Fibroblast of skin of left quadriceps (primary cell): Measurements from ENCODE around the gene C12orf60.
"Not testable (repeated sequence)": the region's sequence is repeated elsewhere in the genome, so short reads cannot be mapped to it uniquely, and the experiment has no call there.

Experiments used
- DNase-seq, 2 experiments: peaks; one replicate each; pipeline ENCODE4 v3.0.0-alpha.2; 2013; ENCODE audit warnings: low read depth in 2 of 2

The C12orf60 gene

GRCh38 chr12:14803011-14803829 lies at the start of gene C12orf60, which contains the start of gene WBP11:
TSS of gene C12orf60 (plus strand) at chr12:14803670. CDS start at chr12:14822936, 19,266 bp downstream.
TSS of gene WBP11 (minus strand) at chr12:14803478. CDS start at chr12:14801383, 2,095 bp downstream.
- DNase-seq = peak; percentile 98

DNA sequence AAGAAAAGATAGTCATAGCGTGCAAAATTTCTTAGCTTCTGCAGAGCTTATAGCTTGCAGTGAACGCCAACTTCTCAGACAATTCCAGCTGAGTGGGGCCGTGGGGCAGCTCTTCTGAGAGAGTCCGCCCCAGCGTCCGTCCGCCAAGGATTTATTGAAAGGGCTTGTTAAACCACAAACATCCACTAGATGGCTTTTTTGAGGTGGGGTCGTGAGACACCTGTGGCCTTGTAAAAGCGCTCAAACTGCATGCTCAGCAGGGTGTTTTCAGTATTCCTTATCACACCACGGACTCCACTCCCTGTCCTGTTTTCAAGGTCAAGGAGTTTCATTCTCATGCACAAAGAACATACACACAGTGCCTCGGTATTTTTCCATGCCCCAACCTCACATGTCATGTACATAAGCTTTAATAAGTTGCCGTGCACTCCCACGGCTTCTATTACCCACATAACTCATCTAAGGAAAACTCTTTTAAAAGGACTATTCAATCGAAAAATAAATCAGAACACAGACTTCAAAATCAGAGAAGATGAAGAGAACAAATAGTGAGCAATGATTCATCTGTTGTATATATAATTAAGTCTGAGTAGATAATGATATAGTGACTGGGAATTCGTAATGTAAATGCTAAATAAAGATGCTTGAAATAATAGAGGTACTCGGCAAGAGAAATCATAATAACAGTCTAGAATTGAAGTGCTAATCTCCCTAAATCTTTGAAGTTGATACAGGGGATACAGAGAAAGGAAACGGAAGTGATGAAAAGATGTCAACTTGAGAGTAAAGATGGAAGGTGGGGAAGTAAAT lies 46.9 kb upstream of the C12orf60 start:
- no peak for DNase-seq

DNA sequence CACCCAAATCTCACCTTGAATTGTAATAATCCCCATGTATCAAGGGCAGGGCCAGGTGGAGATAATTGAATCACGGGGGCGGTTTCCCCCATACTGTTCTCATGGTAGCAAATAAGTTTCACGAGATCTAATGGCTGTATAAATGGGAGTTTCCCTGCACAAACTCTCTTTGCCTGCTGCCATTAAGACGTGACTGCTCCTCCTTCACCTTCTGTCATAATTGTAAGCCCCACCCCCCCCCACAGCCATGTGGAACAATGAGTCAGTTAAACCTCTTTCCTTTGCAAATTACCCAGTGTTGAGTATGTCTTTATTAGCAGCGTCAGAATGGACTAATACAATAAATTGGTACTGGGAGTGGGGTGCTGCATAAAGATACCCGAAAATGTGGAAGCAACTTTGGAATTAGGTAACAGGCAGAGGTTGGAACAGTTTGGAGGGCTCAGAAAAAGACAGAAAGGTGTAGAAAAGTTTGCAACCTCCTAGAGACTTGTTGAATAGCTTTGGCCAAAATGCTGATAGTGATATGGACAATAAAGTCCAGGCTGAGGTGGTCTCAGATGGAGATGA lies 43.7 kb upstream of the C12orf60 start:
- not testable (repeated sequence) for DNase-seq

GRCh38 chr12:14765398-14765797 lies 38.1 kb upstream of the C12orf60 start:
- DNase-seq = no peak

GRCh38 chr12:14766020-14766419 lies 37.5 kb upstream of the C12orf60 start:
- not testable (repeated sequence) for DNase-seq

- no peak for DNase-seq
Measured at GRCh38 chr12:14766649-14767215, 36.7 kb upstream of the C12orf60 start.

DNA sequence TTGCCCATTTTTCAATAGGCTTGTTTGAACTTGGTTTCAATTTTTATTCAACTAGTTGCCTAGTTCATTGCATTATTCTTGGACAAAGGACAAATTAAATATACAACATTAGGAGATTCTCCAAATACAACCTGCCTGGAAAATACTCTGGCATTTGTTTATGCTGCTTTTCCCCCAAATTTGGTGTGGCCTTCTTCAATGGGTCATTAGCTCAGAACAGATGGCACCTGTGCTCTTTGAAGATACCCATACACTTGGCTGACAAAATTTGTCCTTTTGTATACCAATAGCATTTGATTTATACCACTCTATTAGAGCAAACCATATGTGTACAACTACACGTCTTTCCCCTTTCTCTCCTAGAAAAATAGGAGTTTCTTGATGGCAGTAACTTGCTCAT lies 35.9 kb upstream of the C12orf60 start:
- DNase-seq = no peak

DNA sequence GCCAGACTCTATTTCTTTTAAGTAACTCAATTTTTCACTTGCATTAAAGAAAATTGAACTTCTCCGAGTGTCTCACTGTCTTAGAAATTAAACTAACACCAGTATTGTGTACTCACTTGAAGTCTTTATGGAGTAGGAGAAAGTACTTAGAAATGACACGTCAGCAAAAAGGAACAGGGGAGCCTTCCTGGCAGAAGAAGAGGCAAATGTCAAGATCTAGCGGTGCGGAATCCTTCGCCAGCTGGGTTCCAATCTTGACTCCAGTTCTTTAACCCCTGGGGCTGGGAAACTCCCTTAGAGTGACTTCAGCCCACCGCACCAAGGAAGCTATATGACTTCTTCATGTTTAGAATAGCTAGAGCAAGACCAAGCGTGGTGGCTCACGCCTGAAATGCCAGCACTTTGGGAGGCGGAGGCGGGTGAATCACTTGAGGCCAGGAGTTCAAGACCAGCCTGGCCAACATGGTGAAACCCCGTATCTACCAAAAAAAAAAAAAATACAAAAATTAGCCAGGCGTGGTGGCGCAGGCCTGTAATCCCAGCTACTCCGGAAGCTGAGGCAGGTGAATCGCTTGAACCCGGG lies 34.6 kb upstream of the C12orf60 start:
- DNase-seq = no peak

GRCh38 chr12:14769466-14769968 lies 34.0 kb upstream of the C12orf60 start:
- DNase-seq = no peak

DNA sequence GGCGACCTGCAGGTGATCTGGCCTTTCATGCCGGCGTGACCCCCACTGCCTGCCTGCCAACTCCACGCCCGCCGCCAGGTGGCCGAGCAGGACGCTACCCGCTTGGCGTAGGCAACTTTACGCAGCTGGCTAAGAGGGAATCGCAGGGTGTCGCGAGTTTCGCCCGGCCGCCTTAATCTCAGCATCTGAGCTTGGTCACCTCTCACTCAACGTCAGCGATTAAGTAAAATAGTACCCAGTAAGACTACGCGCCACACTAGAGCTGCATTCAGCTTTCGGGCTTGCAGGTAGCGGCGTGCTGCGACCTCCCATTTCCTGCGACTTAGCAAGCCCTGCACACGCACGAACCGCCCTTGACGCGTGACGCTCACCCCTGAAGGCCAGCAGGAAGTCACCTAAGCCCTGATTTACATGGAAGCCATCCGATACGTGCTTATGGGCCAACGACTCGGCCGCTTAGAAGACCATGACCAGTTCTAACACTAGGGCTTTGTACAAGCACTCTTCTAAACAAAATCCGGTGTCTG lies 33.4 kb upstream of the C12orf60 start:
- no peak for DNase-seq

DNA sequence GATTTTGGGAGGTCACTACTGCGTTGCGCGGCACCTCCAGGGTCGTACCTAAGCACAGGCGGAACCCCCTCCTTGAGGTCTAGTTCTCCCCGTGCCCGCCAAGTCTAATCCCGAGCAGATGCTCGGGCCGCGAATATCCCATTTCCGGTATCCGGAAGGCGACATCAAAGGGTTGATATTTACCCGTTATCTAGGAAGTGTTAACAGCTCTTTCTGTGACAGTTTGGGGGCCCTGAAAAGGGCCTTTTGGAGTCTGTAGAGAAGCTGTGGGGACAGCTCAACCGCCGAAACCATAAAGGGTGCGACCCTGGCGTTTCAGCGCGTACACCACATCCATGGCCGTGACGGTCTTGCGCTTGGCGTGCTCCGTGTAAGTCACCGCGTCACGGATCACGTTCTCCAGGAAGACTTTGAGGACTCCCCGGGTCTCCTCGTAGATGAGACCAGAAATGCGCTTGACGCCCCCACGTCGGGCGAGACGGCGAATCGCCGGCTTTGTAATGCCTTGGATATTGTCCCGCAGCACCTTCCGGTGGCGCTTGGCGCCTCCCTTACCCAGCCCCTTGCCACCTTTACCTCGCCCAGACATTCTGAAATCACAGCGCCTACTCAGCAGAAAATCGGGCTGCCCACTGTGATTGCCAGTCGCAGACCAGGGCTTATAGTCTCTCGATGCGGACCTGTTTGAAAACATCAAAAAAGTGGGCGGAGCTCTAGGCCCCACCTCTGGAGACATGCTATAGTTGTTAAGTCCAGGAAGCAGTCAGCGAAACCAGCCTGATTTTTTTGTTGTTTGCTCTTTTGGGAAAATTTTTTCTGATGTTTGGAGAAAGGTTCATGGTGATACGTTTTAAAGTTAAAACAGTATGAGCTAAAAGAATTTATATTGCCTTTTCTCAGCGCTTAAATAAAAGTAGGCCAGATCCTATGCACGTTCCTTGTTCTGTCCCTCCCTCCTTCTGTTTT lies 32.7 kb upstream of the C12orf60 start:
- DNase-seq = peak; percentile 85 to 86

DNA sequence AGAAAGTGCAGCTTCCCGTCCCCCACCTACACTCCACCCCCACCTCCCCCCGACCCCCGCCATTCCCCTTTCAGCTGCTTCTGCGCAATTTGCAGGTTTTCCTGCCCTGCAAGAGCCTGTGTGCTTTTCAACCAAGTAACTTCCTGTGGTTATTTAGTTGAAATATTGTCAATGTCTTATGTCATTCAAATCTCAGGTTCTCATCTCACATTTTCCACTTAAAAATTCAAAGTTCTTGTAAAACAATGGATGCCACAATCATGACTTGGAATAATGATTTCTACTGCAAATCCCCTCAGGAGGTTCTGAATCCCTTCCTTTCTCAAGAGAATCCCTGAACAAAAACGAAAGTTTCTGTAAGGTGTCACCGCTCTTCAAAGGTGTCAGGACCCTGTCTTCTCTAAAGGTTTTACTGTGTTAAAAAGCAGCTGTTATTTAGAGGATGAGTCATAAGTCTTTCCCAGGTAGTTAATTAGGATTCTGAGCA lies 31.8 kb upstream of the C12orf60 start:
- no peak for DNase-seq

GRCh38 chr12:14772946-14773345 lies 30.5 kb upstream of the C12orf60 start:
- no peak for DNase-seq

- DNase-seq = no peak
Measured at GRCh38 chr12:14773685-14774073, 29.8 kb upstream of the C12orf60 start.

DNA sequence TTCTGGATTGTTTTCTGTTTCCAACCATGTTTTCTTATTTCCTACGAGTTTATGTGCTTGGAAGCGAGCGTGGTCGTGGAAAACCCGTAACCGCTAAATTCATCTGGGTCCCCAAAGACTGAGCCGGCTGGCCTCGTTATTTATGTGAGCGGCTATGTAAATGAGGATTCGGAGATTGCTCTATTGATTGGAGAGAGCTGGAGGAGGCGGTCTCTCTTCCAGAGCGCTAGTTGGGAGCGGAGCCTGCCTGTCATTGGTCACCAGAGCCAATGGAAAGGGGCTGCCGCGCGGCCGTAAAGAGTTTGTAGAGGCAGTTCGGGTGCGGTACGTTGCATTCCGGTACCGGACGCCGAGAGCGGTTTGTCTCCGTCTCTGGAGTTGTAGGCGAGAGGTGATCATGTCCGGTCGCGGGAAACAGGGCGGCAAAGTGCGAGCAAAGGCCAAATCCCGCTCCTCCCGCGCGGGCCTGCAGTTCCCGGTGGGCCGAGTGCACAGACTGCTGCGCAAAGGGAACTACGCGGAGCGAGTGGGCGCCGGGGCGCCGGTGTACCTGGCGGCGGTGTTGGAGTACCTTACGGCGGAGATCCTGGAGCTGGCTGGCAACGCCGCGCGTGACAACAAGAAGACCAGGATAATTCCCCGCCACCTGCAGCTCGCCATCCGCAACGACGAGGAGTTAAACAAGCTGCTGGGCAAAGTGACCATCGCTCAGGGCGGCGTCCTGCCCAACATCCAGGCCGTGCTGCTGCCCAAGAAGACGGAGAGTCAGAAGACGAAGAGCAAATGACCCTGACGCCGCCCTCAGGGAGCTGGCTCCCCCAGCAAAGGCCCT lies 29.2 kb upstream of the C12orf60 start:
- DNase-seq = peak; percentile 91

DNA sequence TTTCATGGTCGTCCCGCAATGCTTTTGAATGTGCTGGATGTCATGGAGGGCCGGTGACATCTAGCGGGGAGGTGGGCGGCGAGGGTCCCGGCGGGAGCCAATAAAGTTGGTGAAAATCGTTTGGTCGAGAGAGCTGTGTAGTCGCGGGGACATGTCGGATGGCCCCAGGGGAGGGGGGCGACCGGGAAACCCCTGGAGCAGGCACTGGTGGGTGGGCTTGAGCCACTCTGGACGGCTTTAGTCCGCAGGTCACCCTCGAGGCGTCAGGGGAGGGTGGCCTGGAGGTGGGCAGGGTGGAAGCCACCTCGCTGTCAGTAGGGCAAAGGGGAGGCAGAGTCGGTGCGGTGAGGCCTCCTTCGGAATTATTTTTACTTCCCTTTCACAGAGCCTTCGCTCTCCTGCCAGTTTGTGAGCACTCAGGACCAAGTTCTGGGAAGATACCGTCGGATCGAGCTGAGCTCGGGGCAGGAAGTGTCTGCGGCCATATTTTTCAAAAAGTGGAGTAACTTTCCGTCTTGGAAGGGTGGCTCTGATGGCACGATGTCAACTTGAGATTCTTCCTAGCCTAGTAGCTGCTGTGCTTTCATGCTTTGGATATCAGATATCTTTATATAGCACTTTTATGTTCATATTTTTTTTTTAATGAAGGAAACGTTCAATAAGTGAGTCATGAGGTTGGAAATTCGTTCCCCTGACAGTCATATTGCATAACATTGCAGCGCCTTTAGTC lies 28.4 kb upstream of the C12orf60 start:
- peak; percentile 56 to 62 for DNase-seq

- peak in 1 of 2 experiments; percentile 36 for DNase-seq
Measured at GRCh38 chr12:14775636-14775980, 27.9 kb upstream of the C12orf60 start.

DNA sequence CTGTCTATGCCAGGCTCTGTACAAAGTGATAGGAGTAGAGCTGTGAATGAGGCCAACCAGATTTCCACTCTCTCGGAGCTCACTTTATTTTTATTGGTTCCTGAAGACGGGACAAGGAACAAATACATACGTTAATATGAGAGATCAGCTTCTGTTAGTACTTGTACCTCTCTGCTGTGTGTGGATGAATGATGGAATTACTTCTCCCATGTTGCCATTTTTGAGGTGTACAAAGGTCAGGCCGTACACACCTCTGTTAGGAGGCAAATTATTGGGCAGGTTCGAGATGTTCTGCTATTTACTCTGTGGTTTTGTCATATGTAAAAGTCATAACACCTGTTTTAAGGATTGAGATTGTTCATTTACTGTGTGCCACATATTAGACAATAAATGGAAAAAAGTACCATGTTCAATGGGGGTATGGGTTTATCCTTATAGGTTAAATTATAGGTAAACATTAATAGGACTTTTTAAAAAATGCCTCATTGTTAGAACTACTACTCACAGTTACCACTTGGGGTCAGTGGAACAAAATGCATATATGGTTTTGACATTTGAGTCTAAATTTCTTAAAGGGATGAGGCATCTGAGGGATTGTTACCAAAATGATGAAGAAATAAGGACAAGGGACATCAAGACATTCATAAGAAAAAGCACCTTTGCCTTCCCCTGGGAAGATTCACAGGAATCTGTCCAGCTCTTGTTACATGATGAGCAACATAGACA lies 27.1 kb upstream of the C12orf60 start:
- no peak for DNase-seq
